ENCODE results near the gene NTRK2.
"Not testable (repeated sequence)": the region's sequence is repeated elsewhere in the genome, so short reads cannot be mapped to it uniquely, and the experiment has no call there.

Gene NTRK2

DNA sequence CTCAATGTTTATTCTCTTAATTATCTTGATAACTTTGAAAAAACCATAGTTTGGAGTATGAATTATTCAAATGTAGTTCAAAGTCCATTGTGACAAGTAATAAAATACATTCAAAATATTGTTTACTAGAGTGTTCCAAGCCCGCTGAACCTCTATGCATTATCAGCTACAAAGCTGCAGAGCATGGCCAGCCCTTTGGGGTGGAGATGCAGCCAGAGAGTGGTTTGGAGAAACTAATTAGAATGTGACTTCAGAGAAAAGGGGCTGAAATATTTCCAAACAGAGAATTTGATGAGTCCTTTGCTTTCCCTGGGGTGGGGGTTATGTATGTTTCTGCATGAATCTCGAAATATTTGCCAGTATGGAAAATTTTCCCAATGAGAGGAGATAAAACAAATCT lies 211.3 kb downstream of the NTRK2 start:
- H3K27ac ChIP-seq (ENCODE audit: low read length) = no peak overlapping the region
- no peak overlapping the region for H3K9ac ChIP-seq (ENCODE audit: low read length in 2 of 2)
- H3K36me3 ChIP-seq (ENCODE audit: control insufficient read depth in 2 of 2, insufficient read depth in 2 of 2, low read length in 2 of 2) = no peaks in the 10 kb centered on the region
- H3K4me3 ChIP-seq (ENCODE audit: low read length in 2 of 2) = no peak overlapping the region
- H3K9me3 ChIP-seq (ENCODE audit: control insufficient read depth in 2 of 2, low read length in 2 of 2) = no peaks in the 10 kb centered on the region
- no peaks in the 10 kb centered on the region for H3K27me3 ChIP-seq (ENCODE audit: control insufficient read depth in 1 of 2, insufficient read depth in 2 of 2, low read length in 2 of 2)
- no peaks in the 10 kb centered on the region for H3K4me1 ChIP-seq (ENCODE audit: control insufficient read depth, insufficient read depth, low read length)

DNA sequence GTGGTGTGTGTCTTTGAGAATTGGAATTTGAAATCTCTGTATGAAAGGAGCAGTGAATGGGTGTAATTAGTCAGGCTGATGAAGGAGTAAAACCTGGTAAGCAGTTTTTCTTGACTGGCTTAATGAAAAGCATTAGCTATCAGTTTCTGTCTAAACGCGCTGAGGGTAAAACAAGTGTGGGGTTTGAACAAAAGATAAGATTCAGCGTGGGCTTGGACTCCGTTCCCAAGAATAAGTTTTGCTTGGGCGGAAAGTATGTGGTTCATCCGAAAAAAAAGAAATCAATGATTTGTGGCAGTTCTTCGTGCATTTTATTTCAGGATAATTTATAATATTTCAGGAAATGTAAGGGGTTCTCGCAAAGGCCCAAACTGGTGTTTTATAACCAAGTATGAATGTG lies 217.3 kb downstream of the NTRK2 start:
- Histone ChIP-seq H3K4me3 (ENCODE audit: low read length in 2 of 2) (no peak overlapping the region), H3K36me3 (ENCODE audit: control insufficient read depth in 2 of 2, insufficient read depth in 2 of 2, low read length in 2 of 2) (no peaks in the 10 kb centered on the region), H3K9me3 (ENCODE audit: control insufficient read depth in 2 of 2, low read length in 2 of 2) (no peaks in the 10 kb centered on the region), H3K27me3 (ENCODE audit: control insufficient read depth in 1 of 2, insufficient read depth in 2 of 2, low read length in 2 of 2) (no peaks in the 10 kb centered on the region), H3K9ac (ENCODE audit: low read length in 2 of 2) (no peak overlapping the region), H3K27ac (ENCODE audit: low read length) (no peak overlapping the region), H3K4me1 (ENCODE audit: control insufficient read depth, insufficient read depth, low read length) (no peaks in the 10 kb centered on the region)

DNA sequence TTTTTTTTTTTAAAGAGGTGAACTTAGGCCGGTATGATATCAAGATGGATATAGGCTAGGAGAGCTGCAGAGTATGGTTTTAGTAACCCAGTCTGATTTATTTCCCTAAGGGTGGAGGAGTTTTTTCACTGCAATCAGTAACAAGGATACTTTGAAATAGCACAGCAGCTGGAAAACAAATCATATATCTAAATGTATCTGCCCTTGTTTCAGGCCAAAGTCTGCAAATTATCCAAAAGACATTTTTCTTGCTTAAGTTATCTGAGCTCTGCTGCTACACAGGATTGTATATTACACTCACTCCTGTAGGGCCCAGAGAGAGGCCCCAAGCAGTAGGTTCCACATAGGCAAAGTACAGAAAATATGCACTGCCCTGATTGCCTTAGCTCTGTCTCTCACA lies 222.4 kb downstream of the NTRK2 start:
- no peaks in the 10 kb centered on the region for H3K27me3 ChIP-seq (ENCODE audit: control insufficient read depth in 1 of 2, insufficient read depth in 2 of 2, low read length in 2 of 2)
- H3K36me3 ChIP-seq (ENCODE audit: control insufficient read depth in 2 of 2, insufficient read depth in 2 of 2, low read length in 2 of 2) = no peaks in the 10 kb centered on the region
- H3K9ac ChIP-seq (ENCODE audit: low read length in 2 of 2) = no peak overlapping the region
- no peak overlapping the region for H3K27ac ChIP-seq (ENCODE audit: low read length)
- no peaks in the 10 kb centered on the region for H3K9me3 ChIP-seq (ENCODE audit: control insufficient read depth in 2 of 2, low read length in 2 of 2)
- no peaks in the 10 kb centered on the region for H3K4me1 ChIP-seq (ENCODE audit: control insufficient read depth, insufficient read depth, low read length)
- H3K4me3 ChIP-seq (ENCODE audit: low read length in 2 of 2) = no peak overlapping the region

DNA sequence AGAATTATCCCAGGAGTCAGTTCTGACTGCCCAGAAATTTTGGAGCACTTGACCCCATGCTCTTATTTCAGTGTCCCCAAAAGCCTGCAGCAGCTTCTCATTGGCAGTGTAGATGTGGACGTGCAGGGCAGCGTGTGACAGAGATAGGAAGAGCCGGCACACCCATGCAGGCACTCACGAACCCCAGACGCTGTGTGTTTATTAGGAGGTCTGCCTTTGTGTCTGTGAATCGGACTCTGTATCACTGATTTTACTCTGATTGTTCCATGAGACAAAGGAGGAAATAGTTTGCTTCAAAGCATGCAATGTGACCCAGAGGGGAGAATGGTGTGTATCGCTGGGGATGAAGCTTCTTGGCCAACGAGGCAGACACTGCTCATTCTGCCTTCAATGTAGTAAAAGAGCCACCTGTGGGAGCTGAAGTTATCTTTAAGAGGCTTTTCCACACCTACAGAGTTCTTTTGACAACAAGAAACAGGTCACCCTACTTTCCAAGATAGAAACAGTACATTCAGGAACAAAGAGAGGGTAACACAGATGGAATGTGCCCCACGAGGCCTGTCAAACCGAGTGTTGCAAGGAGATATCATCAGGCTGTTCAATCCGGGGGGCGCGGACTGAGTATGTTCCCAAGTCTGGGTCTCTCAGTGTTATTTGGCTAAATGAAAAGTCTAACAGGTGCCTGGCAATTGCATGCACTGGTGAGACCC lies 224.0 kb downstream of the NTRK2 start:
- no peaks in the 10 kb centered on the region for H3K4me1 ChIP-seq (ENCODE audit: control insufficient read depth, insufficient read depth, low read length)
- no peaks in the 10 kb centered on the region for H3K9me3 ChIP-seq (ENCODE audit: control insufficient read depth in 2 of 2, low read length in 2 of 2)
- no peaks in the 10 kb centered on the region for H3K36me3 ChIP-seq (ENCODE audit: control insufficient read depth in 2 of 2, insufficient read depth in 2 of 2, low read length in 2 of 2)
- no peak overlapping the region for H3K27ac ChIP-seq (ENCODE audit: low read length)
- no peak overlapping the region for H3K9ac ChIP-seq (ENCODE audit: low read length in 2 of 2)
- no peaks in the 10 kb centered on the region for H3K27me3 ChIP-seq (ENCODE audit: control insufficient read depth in 1 of 2, insufficient read depth in 2 of 2, low read length in 2 of 2)
- H3K4me3 ChIP-seq (ENCODE audit: low read length in 2 of 2) = no peak overlapping the region

DNA sequence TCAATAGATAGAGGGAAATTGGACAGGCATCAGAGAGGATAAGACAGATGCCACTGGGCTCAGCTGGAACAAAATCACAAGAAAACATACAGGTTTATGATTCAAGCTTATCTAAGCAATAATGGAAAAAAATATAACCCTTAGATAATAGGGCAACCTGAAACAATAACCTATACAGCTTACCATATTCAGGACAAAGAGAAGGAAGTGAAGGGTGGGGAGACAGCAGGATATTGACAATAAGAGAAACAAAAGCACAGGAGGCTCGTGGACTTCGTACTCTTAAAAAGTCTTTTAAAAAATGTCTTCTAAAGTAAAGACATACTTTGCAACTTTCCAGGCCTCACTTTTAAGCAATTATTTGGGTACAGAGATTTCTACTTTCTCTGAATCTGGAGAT lies 225.3 kb downstream of the NTRK2 start:
- H3K9me3 ChIP-seq (ENCODE audit: control insufficient read depth in 2 of 2, low read length in 2 of 2) = no peaks in the 10 kb centered on the region
- no peak overlapping the region for H3K27ac ChIP-seq (ENCODE audit: low read length)
- H3K36me3 ChIP-seq (ENCODE audit: control insufficient read depth in 2 of 2, insufficient read depth in 2 of 2, low read length in 2 of 2) = no peaks in the 10 kb centered on the region
- H3K9ac ChIP-seq (ENCODE audit: low read length in 2 of 2) = no peak overlapping the region
- H3K27me3 ChIP-seq (ENCODE audit: control insufficient read depth in 1 of 2, insufficient read depth in 2 of 2, low read length in 2 of 2) = no peaks in the 10 kb centered on the region
- H3K4me3 ChIP-seq (ENCODE audit: low read length in 2 of 2) = no peak overlapping the region
- no peaks in the 10 kb centered on the region for H3K4me1 ChIP-seq (ENCODE audit: control insufficient read depth, insufficient read depth, low read length)

DNA sequence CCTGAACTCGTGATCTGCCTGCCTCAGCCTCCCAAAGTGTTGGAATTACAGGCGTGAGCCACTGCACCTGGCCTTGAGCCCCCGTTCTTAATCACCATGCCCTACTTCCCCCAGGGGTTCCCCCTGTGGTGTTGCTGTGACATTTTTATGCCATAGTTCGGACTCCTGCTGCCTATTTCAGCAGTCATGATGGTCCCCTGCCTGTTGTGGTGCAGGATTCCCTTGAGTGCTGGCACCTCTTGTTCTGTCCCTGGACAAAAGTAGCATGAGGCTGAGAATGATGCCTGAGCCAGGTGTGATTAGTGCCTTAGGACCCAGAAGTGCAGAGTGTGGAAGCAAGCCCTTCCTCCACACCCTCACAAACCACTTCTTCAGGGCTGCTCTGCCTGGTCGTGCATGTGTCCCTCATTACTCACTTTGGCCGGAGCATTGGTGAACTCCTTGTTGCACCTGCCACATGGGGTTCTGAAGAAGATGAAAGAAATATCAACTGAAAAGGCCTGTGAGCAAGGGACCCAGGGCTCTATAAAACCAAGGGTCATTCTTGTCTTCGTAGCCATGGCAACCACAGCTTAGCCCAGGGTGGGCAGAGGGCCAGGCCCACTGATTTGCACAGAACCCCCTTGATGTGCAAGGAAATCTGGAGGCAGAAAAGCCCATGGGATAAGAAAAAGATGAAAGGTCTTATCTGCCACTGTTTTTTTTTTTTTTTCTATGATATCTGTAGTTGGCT lies 228.0 kb downstream of the NTRK2 start:
- Histone ChIP-seq H3K36me3 (ENCODE audit: control insufficient read depth in 2 of 2, insufficient read depth in 2 of 2, low read length in 2 of 2) (no peaks in the 10 kb centered on the region), H3K27me3 (ENCODE audit: control insufficient read depth in 1 of 2, insufficient read depth in 2 of 2, low read length in 2 of 2) (no peaks in the 10 kb centered on the region), H3K4me3 (ENCODE audit: low read length in 2 of 2) (no peak overlapping the region), H3K9ac (ENCODE audit: low read length in 2 of 2) (no peak overlapping the region), H3K9me3 (ENCODE audit: control insufficient read depth in 2 of 2, low read length in 2 of 2) (no peaks in the 10 kb centered on the region), H3K27ac (ENCODE audit: low read length) (no peak overlapping the region), H3K4me1 (ENCODE audit: control insufficient read depth, insufficient read depth, low read length) (no peaks in the 10 kb centered on the region)

DNA sequence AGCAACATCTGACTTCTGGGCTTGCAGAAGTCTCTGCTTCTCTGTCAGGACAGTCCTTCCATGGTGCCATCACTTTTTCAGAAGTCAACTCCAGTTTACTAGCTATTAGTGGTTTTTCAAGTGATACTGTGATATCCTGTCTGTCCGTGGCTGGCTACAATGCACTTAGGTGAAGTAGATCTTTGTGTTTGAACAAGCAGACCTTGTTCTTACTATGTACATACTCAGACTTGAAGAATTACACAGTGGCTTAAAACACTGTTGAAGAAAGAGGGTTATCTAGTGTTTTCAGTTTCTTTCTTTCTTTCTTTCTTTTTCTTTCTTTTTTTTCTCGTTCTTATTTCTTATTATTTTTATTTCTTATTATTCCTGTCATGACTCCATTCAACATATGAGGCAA lies 228.7 kb downstream of the NTRK2 start:
- Histone ChIP-seq H3K36me3 (ENCODE audit: control insufficient read depth in 2 of 2, insufficient read depth in 2 of 2, low read length in 2 of 2) (no peaks in the 10 kb centered on the region), H3K27me3 (ENCODE audit: control insufficient read depth in 1 of 2, insufficient read depth in 2 of 2, low read length in 2 of 2) (no peaks in the 10 kb centered on the region), H3K4me3 (ENCODE audit: low read length in 2 of 2) (no peak overlapping the region), H3K9me3 (ENCODE audit: control insufficient read depth in 2 of 2, low read length in 2 of 2) (no peaks in the 10 kb centered on the region), H3K9ac (ENCODE audit: low read length in 2 of 2) (no peak overlapping the region), H3K4me1 (ENCODE audit: control insufficient read depth, insufficient read depth, low read length) (no peaks in the 10 kb centered on the region), H3K27ac (ENCODE audit: low read length) (no peak overlapping the region)

DNA sequence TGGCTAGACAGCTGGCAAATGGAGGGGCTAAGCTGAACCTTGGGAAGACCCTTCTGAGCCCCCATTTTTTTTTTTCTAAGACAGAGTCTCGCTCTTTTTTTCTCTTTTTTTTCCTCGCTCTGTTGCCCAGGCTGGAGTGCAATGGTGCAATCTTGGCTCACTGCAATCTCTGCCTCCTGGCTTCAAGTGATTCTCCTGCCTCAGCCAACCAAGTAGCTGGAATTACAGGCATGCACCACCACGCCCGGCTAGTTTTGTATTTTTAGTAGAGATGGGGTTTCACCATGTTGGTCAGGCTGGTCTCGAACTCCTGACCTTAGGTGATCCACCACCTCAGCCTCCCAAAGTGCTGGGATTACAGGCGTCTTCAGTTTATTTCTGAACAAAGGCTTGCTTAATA lies 229.1 kb downstream of the NTRK2 start:
- H3K4me1 ChIP-seq (ENCODE audit: control insufficient read depth, insufficient read depth, low read length); H3K27ac ChIP-seq (ENCODE audit: low read length); H3K4me3 ChIP-seq (ENCODE audit: low read length in 2 of 2): not testable (repeated sequence)

DNA sequence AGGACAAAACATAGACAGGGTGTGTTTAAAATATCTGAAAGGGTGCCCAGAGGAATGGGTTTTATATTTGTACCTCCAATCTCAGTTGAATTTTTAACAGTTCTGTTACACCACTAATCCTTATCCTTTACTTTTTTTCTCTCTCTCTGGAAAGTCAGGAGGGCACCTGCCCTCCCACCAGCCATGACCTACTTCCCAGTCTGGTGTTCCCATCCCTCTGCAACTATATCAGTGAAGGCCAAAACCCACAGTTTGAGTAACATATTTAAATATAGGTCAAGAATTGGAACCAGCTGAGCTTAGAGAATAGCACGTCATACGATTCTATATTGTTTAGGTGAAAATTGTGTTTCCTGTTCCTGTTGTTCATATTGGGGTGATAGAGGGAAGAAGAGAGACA lies 229.8 kb downstream of the NTRK2 start:
- no peak overlapping the region for H3K27ac ChIP-seq (ENCODE audit: low read length)
- no peaks in the 10 kb centered on the region for H3K4me1 ChIP-seq (ENCODE audit: control insufficient read depth, insufficient read depth, low read length)
- H3K4me3 ChIP-seq (ENCODE audit: low read length in 2 of 2) = no peak overlapping the region
- H3K9ac ChIP-seq (ENCODE audit: low read length in 2 of 2) = no peak overlapping the region
- no peaks in the 10 kb centered on the region for H3K9me3 ChIP-seq (ENCODE audit: control insufficient read depth in 2 of 2, low read length in 2 of 2)
- no peaks in the 10 kb centered on the region for H3K27me3 ChIP-seq (ENCODE audit: control insufficient read depth in 1 of 2, insufficient read depth in 2 of 2, low read length in 2 of 2)
- no peaks in the 10 kb centered on the region for H3K36me3 ChIP-seq (ENCODE audit: control insufficient read depth in 2 of 2, insufficient read depth in 2 of 2, low read length in 2 of 2)

More for the DNA sequence above, 229.1 kb downstream of the NTRK2 start:
- H3K9me3 ChIP-seq (ENCODE audit: control insufficient read depth in 2 of 2, low read length in 2 of 2); H3K36me3 ChIP-seq (ENCODE audit: control insufficient read depth in 2 of 2, insufficient read depth in 2 of 2, low read length in 2 of 2); H3K27me3 ChIP-seq (ENCODE audit: control insufficient read depth in 1 of 2, insufficient read depth in 2 of 2, low read length in 2 of 2); H3K9ac ChIP-seq (ENCODE audit: low read length in 2 of 2): not testable (repeated sequence)

DNA sequence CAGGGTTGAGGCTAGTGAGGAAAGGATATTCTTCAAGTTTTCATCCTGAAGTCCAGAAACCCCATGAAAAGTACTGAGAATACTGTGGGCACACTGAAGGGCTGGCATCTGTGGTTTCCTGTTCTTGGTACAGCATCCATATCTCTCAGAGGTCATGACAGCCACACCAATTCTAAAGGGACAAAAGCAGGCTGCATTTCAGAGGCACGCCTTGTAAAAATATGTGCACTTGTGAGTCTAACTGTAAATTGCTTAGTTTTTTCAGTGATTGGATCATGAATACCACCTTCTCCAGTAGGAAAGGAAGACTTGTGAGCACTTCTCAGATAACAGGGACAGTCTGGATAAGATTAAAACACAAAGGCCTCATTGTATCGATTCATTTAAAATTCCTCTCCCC lies 230.9 kb downstream of the NTRK2 start:
- no peak overlapping the region for H3K9ac ChIP-seq (ENCODE audit: low read length in 2 of 2)
- no peak overlapping the region for H3K27ac ChIP-seq (ENCODE audit: low read length)
- no peak overlapping the region for H3K4me3 ChIP-seq (ENCODE audit: low read length in 2 of 2)
- no peaks in the 10 kb centered on the region for H3K4me1 ChIP-seq (ENCODE audit: control insufficient read depth, insufficient read depth, low read length)
- no peaks in the 10 kb centered on the region for H3K36me3 ChIP-seq (ENCODE audit: control insufficient read depth in 2 of 2, insufficient read depth in 2 of 2, low read length in 2 of 2)
- H3K27me3 ChIP-seq (ENCODE audit: control insufficient read depth in 1 of 2, insufficient read depth in 2 of 2, low read length in 2 of 2) = no peaks in the 10 kb centered on the region
- H3K9me3 ChIP-seq (ENCODE audit: control insufficient read depth in 2 of 2, low read length in 2 of 2) = no peaks in the 10 kb centered on the region

DNA sequence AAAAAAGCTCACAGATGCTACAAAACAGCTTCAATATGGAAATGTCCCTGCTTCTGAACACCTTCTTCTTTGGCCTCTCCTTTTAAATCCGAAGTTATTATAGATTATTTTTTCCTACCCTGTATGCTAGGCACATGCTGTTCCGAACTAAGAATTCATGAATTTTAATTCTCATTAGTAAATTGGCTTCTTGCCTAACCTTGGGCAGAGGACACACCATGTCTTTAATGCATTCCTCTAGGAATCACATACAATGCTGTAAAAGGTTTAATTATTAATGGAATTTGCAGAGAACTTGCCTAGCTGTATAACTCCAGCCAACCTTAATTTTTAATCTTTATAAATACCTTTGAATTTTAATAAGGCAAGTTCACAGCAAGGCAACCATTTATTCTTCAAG lies 234.4 kb downstream of the NTRK2 start:
- no peaks in the 10 kb centered on the region for H3K36me3 ChIP-seq (ENCODE audit: control insufficient read depth in 2 of 2, insufficient read depth in 2 of 2, low read length in 2 of 2)
- H3K4me1 ChIP-seq (ENCODE audit: control insufficient read depth, insufficient read depth, low read length) = no peaks in the 10 kb centered on the region
- H3K27ac ChIP-seq (ENCODE audit: low read length) = no peak overlapping the region
- H3K4me3 ChIP-seq (ENCODE audit: low read length in 2 of 2) = no peak overlapping the region
- no peaks in the 10 kb centered on the region for H3K27me3 ChIP-seq (ENCODE audit: control insufficient read depth in 1 of 2, insufficient read depth in 2 of 2, low read length in 2 of 2)
- no peak overlapping the region for H3K9ac ChIP-seq (ENCODE audit: low read length in 2 of 2)
- H3K9me3 ChIP-seq (ENCODE audit: control insufficient read depth in 2 of 2, low read length in 2 of 2) = no peaks in the 10 kb centered on the region
